ENCODE measurements around the gene FBXO11. TPM values are rescaled to one million over a fixed set of nuclear protein-coding genes. Genes with fewer than 3 reads are reported as not detected.
A peak's percentile ranks its signal among the peaks of the same experiment; 100 is the strongest.
"Not testable (repeated sequence)": the region's sequence is repeated elsewhere in the genome, so short reads cannot be mapped to it uniquely, and the experiment has no call there.

FBXO11 gene
- total RNA-seq, 4 donors from 2014 or later, result 21.5 to 31.8 (median 28.4) TPM

DNA sequence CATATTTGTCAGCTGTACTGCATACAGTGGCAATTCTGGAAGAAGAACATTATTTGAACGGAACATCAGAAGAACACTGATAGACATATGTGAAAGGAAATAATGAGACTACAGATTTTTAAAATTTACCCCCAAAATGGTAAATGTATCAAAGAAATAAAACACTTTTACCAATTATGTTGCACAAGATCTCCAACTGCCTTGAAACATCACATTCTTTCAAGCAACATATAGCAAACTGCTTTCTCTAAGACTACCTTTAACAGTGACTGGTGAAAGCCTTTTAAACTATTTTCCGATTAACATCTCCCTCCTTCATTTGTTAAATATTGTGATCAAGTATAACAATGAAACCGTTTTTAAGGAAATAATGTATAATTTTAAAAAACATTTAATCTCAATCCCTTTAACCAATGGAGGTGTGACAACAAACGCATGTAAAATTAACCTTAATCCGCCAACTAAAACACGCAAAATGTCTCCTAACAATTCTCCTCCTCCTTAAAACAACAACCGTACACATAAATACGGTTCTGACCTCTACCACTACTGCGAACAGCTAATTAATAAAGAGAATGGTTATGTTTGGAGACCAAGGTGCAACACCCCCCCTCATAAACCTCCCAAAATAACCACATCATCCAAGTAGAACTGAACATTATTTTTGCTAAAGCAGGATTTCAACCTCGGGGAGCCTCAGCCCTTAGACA lies 2.4 kb downstream of the FBXO11 start:
- Histone ChIP-seq H3K27ac (peak overlapping the region; percentile 98 to 100 (median 99)), H3K9me3 (no peaks in the 10 kb centered on the region)
- no peak for ATAC-seq

DNA sequence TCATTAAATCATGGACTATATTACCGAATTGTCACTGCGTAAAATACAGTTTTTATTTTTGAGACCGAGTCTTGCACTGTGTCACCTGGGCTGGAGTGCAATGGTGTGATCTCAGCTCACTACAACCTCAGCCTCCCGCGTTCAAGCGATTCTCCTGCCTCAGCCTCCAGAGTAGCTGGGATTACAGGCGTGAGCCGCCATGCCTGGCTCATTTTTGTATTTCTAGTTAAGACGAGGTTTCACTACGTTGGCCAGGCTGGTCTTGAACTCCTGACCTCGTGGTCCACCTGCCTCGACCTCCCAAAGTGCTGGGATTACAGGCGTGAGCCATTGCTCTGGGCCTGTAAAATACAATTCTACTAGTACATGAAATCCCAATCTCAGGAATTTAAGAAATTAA lies 4.4 kb downstream of the FBXO11 start:
- intact Hi-C loops (cut with DNase I; ENCODE audit: low total_unique reads); H3K27me3 ChIP-seq; H3K4me3 ChIP-seq; DNase-seq; ATAC-seq; H3K9me3 ChIP-seq; in situ Hi-C loops (cut with MboI; ENCODE audit: low sequenced_read_pairs in 4 of 4); H3K36me3 ChIP-seq: not testable (repeated sequence)
- H3K27ac ChIP-seq, result peak overlapping the region in 1 of 4 donors; percentile 2
- H3K4me1 ChIP-seq, result peaks cover 22 to 30% of the 10 kb centered on the region in 2 donors

More for the DNA sequence above, 2.4 kb downstream of the FBXO11 start:
- Histone ChIP-seq H3K4me3 (peak overlapping the region; percentile 86 to 99 (median 90)), H3K4me1 (peaks cover 27 to 34% of the 10 kb centered on the region in 2 donors), H3K36me3 (no peaks in the 10 kb centered on the region), H3K27me3 (no peaks in the 10 kb centered on the region)
- DNase-seq, result no peak
- intact Hi-C loops (cut with DNase I; ENCODE audit: low total_unique reads), result no loop called here
- in situ Hi-C loops (cut with MboI; ENCODE audit: low sequenced_read_pairs in 4 of 4), result no loop called here
- TF ChIP-seq, protein P1, sequence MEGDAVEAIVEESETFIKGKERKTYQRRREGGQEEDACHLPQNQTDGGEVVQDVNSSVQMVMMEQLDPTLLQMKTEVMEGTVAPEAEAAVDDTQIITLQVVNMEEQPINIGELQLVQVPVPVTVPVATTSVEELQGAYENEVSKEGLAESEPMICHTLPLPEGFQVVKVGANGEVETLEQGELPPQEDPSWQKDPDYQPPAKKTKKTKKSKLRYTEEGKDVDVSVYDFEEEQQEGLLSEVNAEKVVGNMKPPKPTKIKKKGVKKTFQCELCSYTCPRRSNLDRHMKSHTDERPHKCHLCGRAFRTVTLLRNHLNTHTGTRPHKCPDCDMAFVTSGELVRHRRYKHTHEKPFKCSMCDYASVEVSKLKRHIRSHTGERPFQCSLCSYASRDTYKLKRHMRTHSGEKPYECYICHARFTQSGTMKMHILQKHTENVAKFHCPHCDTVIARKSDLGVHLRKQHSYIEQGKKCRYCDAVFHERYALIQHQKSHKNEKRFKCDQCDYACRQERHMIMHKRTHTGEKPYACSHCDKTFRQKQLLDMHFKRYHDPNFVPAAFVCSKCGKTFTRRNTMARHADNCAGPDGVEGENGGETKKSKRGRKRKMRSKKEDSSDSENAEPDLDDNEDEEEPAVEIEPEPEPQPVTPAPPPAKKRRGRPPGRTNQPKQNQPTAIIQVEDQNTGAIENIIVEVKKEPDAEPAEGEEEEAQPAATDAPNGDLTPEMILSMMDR (IDR thresholded peaks at IDR 0.05 in 4 of 5, conservative IDR thresholded peaks at IDR 0.05 in 1 of 5), result no peak
- TF ChIP-seq POLR2A (IDR thresholded peaks at IDR 0.05), result no peak

DNA sequence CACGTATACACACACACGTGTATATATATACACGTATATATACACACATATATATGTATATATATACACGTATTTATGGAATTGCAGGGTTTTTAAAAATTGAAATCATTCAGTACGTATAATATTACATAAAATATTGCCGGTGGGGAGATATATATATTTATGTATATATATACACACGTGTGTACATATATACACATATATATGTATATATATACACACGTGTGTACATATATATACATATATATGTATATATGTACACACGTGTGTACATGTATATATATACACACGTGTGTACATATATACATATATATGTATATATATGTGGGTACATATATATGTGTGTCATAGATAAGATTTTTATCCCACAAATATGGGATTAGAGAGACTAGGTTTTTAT lies 5.4 kb downstream of the FBXO11 start:
- ATAC-seq (no peak), DNase-seq (no peak)
- no peaks in the 10 kb centered on the region for H3K9me3 ChIP-seq
- intact Hi-C loops (cut with DNase I; ENCODE audit: low total_unique reads), result no loop called here
- no peaks in the 10 kb centered on the region for H3K36me3 ChIP-seq
- in situ Hi-C loops (cut with MboI; ENCODE audit: low sequenced_read_pairs in 4 of 4), result no loop called here
- peaks cover 22 to 30% of the 10 kb centered on the region in 2 donors for H3K4me1 ChIP-seq
- no peaks in the 10 kb centered on the region for H3K27me3 ChIP-seq
- no peak overlapping the region for H3K27ac ChIP-seq
- H3K4me3 ChIP-seq, result no peak overlapping the region
- no peak for TF ChIP-seq POLR2A (IDR thresholded peaks at IDR 0.05)

DNA sequence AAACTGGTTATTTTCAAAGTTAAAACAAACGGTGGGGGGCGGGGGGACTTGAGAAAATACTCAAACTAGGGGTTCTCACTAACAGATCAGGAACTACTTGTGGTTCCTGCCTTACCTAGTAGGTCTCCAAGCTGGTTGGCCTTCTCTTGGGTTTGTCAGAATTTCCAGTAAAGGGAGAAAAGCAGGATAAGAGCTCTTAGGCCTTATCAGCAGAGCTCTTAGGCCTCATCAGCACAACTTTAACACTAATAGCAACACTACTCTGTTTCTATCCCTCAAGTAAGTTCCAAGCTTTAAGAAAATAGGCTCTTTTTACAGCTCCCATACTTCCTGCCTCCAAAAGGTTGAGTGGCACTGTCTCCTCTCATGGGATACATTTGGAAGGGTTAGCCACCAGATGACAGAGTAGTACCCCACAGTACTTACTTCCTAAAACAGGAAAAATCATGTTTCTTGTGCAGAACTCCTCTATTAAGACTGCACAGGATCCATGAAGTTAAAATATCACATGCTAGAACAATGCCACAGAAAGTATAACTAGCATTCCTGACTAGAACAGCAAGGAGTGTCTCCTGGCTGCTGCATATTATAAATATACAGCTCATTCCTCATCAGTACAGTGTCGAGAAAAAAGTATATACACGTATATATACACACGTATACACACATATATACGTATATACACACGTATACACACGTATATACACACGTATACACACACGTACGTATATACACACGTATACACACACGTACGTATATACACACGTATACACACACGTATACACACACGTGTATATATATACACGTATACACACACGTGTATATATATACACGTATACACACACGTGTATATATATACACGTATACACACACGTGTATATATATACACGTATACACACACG lies 6.1 kb downstream of the FBXO11 start:
- Histone ChIP-seq H3K36me3 (no peaks in the 10 kb centered on the region), H3K4me3 (no peak overlapping the region), H3K4me1 (peaks cover 28 to 36% of the 10 kb centered on the region in 2 donors), H3K27me3 (no peaks in the 10 kb centered on the region), H3K9me3 (no peaks in the 10 kb centered on the region), H3K27ac (peak overlapping the region in 2 of 4 donors; percentile 16 to 53)
- ATAC-seq (no peak), DNase-seq (no peak)
- in situ Hi-C loops (cut with MboI; ENCODE audit: low sequenced_read_pairs in 4 of 4) (loop anchor here in 1 of 4 donors (10.0 kb wide), 1 partner anchor 115 kb away; the partner anchor contains the start of gene MSH6), intact Hi-C loops (cut with DNase I; ENCODE audit: low total_unique reads) (no loop called here)
- TF ChIP-seq, protein P1 (IDR thresholded peaks at IDR 0.05 in 4 of 5, conservative IDR thresholded peaks at IDR 0.05 in 1 of 5), result no peak
- TF ChIP-seq POLR2A (IDR thresholded peaks at IDR 0.05), result no peak

DNA sequence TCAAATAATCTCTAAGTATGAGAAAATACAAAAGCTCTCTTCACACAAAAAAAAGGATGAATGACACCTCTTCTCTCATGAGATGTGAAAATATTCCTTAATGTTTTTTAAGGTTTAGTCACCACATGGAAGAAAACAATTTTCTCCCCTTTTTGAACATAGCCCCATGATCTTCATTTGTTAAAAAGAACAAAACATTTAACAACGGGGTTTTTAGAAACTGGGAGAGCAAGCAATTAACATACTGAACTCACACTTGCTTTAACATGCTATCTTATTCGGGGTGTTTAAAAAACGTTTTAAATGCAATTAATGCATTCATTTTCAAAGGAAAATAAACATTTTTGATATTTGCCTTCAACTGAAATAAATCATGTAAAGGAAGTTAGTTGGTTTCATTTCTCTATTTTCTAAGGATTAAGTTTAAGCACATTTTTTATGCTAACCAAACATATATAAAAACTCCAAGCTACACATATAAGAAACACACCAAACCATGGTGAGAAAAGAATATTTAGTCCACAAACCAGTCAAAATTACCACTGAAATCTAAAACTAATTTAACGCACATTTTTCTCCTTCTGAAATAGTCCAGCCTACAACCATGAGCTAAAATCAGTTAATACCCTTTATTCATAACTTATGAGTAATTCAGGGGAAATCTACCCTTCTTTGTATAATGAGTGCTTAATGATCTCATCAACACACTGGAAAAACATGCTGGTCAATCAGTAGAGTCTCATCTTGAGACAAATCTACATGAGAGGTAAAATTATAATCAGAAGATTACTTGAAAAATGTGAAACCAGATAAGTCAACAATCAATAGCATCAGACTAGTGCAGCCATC lies 8.2 kb downstream of the FBXO11 start:
- Histone ChIP-seq H3K4me3 (no peak overlapping the region), H3K9me3 (no peaks in the 10 kb centered on the region), H3K27me3 (no peaks in the 10 kb centered on the region), H3K4me1 (peaks cover 34 to 46% of the 10 kb centered on the region in 2 donors), H3K36me3 (no peaks in the 10 kb centered on the region), H3K27ac (no peak overlapping the region)
- TF ChIP-seq POLR2A (IDR thresholded peaks at IDR 0.05), result no peak
- TF ChIP-seq, protein P1 (IDR thresholded peaks at IDR 0.05 in 4 of 5, conservative IDR thresholded peaks at IDR 0.05 in 1 of 5), result no peak
- intact Hi-C loops (cut with DNase I; ENCODE audit: low total_unique reads) (loop anchor here (2.0 kb wide), 1 partner anchor 115 kb away; the partner anchor contains the start of gene MSH6), in situ Hi-C loops (cut with MboI; ENCODE audit: low sequenced_read_pairs in 4 of 4) (loop anchor here in 1 of 4 donors (10.0 kb wide), 1 partner anchor 113 kb away; the partner anchor contains the start of gene MSH6)
- ATAC-seq (no peak), DNase-seq (no peak)

DNA sequence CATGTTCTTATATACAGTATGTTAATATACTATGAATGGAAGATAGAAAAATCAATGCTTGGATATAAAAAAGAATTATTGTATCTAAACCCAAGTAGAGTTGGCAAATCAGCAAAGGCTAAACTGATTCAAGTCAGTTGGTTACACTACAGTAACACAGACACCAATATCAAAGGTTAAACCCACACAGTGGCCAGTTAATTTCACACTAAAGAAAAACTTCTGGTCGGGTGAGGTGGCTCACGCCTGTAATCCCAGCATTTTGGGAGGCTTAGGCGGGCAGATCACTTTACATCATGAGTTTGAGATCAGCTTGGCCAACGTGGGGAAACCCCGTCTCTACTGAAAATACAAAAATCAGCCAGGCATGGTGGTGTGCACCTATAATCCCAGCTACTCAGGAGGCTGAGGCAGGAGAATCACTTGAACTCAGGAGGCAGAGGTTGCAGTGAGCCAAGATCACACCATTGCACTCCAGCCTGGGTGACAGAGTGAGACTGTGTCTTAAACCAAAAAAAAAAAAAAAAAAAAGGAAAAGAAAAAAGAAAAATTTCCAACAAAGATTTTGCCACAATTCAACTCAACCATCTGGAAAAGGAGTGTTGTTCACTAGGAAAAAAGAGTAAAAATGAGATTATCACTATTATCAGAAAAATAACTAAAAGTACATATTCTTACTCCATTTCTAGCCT lies 9.0 kb downstream of the FBXO11 start:
- in situ Hi-C loops (cut with MboI; ENCODE audit: low sequenced_read_pairs in 4 of 4) (loop anchor here in 1 of 4 donors (10.0 kb wide), 1 partner anchor 113 kb away; the partner anchor contains the start of gene MSH6), intact Hi-C loops (cut with DNase I; ENCODE audit: low total_unique reads) (loop anchor here (2.0 kb wide), 1 partner anchor 115 kb away; the partner anchor contains the start of gene MSH6)
- not testable (repeated sequence) for H3K9me3 ChIP-seq, H3K36me3 ChIP-seq, H3K4me3 ChIP-seq, H3K27me3 ChIP-seq, ATAC-seq, H3K27ac ChIP-seq, DNase-seq
- peaks cover 37 to 45% of the 10 kb centered on the region in 2 donors for H3K4me1 ChIP-seq

Data from gastrocnemius medialis (tissue), 4 donors.